ENCODE data around the gene TMEM272.
A peak's percentile ranks its signal among the peaks of the same experiment; 100 is the strongest.
"Not testable (repeated sequence)": the region's sequence is repeated elsewhere in the genome, so short reads cannot be mapped to it uniquely, and the experiment has no call there.

Gene TMEM272

DNA sequence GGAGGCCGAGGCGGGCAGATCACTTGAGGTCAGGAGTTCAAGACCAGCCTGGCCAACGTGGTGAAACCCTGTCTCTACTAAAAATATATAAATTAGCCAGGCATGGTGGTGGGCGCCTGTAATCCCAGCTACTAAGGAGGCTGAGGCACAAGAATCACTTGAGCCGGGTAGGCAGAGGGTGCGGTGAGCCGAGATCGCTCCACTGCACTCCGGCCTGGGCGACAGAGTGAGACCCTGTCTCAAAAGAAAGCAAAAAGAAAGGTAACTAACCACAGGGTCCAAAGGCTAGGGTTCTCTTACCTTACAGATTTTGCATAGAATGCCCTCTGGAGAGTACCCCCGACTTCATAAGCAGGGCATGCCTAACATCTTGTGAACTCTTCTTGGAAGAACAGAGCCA is 20.3 kb downstream of the TMEM272 start:
- not testable (repeated sequence) for DNase-seq (ENCODE audit: low read depth)

DNA sequence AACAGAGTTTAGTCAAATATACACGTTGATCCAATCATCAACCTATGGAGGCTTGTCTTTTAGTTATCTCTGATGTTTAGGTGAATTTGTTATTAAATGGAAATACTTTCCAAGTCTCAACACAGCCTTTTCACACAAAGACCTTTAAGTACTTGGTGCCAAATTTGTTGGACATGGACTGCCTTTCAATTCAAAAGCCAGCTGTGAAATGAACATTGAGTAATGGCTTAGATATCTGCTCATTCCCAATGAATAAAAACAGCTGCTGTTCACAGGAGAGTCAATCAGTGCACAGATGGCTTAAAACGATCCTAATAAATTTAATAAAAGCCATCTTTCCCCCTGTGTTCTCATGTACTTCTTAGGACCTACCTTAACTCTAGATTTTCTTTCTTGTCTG is 21.1 kb downstream of the TMEM272 start:
- DNase-seq (ENCODE audit: low read depth) = no peak

DNA sequence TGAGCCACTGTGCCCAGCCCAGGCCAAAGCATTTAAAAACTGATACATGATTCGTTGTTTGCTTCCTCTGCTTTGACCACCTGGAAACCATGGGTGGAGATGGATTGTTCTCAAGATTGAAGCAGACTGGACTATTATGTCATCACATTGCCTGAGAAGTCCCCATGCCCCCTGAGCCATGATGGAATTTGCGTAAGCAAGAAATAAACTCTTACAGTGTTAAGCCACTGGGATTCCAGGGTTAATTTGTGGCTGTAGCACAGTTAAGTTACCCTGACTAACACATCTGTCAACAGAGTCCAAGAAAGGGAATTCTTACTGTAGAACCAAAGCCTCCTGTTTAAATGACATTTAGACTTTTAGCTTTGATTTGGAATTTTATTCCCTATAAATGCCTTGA is 21.6 kb downstream of the TMEM272 start:
- DNase-seq (ENCODE audit: low read depth) = no peak

DNA sequence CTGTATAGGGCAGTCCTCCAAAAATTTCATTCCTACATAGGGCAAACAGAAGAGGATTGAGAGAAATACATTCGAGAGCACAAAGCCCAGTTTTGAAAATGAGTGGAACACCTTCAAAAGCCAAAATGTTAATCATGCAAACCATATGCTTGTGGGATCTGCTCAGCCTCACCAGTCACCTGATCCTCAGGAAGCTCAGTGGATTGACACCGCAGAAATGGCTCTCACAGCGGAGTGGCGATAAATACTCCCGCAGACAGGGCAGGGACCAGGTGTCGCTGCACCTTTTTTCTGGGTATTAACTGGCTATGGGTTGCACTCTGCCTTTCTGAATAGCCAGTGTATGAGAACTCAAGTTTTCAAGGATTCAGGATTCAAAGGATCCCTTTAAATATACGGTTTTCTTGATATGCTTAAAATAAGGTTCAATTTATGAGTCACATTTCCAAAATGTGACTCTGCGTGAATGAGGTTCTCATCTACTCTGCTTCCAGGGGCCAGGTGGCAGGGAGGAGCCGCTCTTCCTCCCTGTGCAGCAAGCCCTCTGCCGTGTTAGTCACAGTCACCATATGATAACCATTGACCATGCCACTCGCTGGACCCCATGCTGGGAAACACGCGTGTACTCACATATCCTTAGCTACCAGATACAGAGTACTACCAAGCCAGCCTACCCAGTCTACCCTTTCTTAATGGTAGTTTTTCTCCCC is 22.7 kb downstream of the TMEM272 start:
- DNase-seq (ENCODE audit: low read depth) = no peak

DNA sequence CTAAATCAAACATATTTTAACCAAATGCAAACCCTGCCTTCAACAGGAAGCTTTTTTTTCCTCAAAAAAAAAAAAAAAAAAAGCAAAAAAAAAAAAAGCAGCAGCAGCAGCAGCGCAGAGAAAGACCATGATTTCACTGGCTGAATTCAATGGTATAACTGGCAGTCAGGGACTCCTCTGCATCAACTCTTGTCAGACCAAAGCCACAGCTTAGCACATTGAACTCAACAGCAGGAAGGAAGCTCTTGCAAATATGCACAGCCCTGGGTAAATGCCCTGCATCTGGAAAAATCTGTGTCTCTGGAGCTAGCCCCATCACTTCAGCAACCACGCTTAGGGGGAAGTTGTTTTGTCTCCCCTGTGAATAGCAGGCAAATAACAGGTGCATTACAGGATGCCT is 23.4 kb downstream of the TMEM272 start:
- DNase-seq (ENCODE audit: low read depth) = no peak

DNA sequence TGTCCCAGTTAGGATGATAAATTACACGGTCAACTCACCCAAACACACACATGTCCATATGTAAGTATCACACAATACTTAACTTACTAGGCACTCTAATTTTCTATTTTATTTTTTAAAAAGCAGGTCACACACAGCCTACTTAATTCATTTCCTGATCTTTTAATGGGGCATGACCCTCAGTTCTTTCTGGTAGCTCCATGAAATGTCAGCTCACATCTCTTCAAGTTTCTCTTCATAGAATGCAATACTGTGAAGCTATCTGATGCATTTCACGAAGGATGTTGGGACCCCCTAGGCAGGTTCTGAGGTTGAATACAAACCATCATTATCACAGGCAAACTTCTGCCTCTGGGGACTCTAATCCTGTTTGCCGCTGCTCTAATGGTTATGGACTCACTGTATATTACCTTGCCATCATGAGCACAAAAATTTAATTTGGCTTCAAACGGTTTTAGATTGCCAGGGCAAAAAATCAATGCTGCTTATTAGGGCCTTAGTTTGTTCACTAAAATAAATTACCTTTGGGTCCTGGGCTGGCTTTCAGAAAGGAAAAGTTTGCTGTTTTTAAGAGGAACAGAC is 24.9 kb downstream of the TMEM272 start:
- DNase-seq (ENCODE audit: low read depth) = no peak

DNA sequence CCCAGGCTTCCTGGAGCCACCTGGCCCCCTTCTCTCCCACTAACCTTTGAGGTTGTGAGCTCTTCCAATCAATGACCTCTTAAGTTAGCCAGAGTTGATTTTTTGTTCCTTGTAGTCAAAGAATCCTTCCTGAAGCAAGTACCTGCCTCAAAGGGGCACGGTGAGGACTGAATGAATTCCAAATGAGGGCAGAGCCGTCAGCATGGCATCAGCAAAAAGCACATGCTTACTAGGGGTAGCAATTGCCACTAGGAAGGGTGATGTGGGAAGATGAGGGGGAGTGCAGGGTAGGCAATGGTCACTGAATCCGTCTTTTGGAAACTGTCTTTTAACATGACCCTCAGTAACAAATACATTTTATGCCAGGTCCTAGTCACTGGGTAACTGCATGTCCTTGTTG is 25.4 kb downstream of the TMEM272 start:
- DNase-seq (ENCODE audit: low read depth) = no peak

DNA sequence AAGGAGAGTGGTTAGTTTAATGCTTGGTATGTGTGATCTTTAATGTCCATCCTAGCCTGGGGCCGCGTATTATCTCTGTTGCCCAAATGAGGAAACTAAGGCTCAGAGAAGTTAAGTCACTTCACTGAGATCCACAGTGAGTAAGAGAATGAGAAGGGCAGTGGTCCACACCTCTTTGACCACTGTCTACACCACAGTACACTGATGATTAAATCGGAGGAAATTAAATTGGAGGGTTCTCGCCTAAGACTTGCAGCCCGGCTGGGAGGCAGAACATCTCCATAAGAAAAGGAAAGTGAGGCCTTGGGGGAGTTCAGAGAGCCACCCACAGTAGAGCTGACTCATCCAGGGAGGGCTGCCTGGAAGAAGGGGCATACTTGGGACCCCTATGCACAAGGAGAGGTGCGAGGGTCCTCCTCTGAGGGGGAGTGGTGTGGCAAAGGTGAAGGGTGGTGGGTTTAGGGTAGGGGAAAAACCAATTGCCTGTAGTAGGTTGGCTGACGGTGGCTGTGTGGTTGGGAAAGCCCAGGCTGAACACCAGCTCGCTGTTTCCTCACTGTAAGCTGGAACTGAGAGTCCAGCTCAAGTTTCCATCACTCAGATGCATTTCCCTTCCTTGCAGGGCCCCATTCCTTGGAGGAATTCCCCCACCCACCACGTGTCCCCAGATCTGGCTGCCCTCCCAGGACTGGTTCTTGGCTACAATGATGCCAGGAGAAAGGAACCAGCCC is 26.0 kb downstream of the TMEM272 start:
- DNase-seq (ENCODE audit: low read depth) = no peak

DNA sequence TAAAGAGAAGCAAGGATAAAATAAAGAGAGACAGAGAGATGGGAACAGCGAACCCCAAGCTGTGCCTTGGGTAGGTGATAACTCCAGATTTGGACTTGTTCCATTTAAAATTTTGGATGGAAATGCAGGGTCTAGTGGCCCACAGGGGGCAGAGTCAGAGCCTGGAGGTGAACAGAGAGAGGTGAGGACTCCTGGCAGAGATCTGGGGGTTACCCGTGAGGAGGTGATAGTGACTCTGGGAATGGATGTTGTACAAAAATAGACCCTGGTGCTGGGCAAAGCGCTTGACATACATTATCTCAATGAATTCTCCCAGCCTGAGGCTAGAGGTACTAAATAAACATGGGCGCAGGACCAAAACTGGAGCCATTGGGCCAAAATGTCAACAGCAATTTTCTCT is 26.7 kb downstream of the TMEM272 start:
- DNase-seq (ENCODE audit: low read depth) = no peak

DNA sequence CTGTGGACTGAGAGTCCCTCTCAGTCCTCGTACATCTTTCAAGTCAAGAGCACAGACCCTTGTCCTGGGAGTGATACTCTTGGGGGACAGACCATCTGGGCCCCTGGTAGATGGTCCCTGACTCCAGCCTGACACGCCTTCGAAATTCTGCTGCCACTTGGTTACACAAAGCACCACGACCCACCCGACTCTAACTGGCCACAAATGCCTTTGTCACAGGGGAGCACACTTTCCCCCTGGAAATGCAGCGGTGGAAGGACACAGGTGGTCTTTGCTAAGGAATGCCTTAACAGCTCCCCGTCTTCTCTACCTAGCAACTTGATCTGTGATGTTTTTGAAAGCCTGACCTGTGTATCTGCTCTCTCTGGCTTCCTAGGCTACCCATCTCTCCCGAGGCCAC is 27.3 kb downstream of the TMEM272 start:
- DNase-seq (ENCODE audit: low read depth) = no peak

DNA sequence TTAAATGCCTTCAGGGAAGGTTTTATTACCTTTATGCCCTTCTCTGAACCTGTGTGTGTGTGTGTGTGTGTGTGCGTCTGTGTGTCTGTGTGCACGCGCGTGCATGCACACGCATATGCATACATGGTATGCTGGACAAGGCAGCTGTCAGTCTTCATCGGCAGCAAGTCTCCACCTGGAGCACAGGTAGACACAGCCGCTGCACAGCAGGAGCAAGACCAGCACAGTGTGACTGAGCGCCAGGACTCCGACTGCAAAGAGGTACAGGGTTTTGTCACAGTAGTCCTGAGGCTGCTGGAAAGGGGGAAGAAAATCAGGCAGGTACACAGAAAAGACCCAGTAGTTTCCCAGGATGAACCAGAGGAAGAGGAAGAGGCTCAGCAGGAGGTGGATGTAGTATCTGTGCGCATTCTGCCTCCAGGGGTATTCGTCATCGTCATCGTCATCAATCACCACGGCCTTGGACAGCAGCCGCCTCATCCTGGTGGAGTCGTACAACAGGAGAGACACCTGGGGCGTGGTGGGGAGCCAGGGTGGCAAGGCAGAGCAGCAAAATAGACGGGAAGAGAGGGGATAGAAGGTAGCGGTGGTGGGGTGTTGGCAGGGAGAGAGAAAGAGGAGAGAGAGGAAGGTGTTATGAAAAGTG is 28.2 kb downstream of the TMEM272 start:
- DNase-seq (ENCODE audit: low read depth) = no peak

DNA sequence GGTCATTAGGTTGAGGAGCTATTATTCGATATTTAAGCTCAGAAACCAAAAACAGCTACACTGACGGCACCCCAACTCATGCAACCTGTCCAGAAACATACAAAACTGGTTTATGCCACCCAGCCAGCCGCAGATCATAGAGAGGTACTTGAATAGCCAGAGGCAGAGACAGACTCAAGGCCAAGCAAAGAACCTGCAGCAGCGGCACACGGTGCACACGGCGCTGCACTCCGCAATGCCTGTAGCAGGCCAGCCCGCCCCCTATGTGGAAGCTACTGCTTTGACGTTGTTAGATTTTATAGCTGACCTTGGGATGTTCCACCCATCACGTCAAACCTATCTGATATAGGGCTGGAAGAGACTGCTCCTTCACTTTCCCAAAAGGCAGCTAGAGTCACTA is 29.1 kb downstream of the TMEM272 start:
- no peak for DNase-seq (ENCODE audit: low read depth)

DNA sequence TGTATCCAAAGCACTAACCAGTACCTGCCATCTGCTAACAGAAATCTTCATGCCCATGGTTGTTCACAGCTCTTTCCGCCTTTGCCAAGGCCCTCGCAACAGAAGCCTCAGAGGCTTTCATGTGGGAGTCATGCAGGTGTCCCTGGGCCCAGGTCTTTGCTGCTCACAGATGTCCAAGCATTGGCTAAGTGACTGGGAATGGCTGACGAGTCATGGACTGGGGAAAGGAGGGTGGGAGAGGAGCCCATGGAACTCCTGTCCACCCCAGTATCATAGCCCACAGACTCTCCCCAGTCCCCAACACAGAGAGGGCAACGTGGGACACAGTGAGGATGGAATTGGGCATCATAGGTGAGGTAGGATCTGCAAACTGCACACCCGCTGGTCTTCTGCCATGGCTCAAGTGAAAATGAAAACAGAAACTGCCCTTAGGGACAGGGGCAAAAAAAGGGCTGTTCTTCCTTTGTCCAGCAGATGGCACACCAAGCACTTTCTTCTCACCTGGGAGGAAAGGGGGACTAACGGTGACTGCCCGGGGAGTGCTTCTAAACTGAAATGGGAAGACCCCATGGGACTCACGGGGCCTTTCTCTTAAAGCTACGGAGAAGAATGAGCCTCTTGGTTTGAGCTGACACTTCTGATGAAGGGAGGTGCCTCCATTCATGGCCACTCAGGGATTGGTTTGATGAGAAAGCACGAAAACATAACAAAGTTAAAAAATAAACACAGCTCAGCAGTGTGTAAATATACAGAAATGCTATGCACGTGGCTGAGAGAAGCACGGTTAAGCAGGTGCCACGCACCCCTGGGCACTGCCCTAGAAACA is 29.9 kb downstream of the TMEM272 start:
- peak; percentile 67 for DNase-seq (ENCODE audit: low read depth)

DNA sequence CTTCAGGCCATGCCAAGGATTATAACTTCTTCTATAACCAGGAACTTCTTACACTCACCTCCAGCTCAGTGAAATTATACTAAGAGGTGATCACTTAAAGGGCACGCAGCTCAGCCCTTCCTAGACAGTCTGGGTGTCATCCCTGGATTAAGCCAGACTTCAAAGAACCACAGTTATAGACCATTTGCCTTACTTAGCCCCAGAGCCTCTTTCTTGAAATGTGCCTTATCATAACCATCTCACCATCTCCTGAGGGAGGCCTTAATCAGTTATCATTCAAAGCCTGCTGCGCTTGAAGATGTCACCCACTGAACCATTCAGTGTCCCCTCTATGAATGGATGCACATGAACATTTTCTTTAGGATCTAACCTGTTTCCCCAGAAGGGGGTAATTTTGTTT is 30.9 kb downstream of the TMEM272 start:
- DNase-seq (ENCODE audit: low read depth) = no peak

DNA sequence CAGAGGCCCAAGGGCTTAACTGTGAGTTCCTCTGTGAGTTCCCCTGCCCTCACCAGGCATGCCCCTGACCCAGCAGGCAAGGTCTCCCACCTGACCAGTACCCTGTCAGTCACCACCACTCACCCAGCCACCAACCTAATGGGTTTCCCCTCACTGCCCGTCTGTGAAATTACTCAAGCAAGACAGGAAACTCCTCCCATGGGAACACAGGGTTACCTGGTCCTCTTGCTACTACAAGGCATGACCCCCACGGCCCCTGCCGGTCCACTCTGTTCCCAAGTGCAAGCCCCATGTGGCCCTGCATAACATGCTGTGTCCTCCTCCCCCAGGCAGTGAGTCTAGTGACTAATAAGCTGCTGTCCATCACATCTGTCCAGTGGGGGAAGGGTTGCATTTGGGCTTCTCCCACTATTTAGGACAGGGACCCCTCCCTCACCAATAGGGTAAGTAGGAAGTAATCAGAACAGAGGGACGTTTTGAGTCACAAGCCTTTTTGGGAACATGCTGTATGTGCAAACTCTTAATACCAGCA is 33.0 kb downstream of the TMEM272 start:
- no peak for DNase-seq (ENCODE audit: low read depth)

DNA sequence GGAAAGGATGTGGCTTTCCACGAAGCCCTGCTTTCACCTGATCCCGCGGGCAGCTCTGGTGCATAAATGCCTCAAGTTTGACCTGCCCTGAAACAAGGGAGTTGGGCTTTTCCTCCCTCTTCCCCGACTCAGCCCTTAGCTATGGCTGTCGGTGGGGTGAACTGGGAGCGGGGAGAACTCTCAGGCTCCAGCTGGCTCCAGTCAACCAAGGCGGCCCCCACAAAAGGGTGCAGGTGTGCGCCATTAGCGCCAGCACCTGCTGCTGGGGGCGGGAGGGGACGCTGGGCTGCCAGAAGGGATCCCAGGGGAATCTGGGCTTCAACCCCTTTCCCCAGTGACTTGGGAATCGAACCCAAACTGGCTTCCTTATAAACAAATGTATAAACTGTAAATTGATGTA is 33.9 kb downstream of the TMEM272 start:
- DNase-seq (ENCODE audit: low read depth) = no peak

DNA sequence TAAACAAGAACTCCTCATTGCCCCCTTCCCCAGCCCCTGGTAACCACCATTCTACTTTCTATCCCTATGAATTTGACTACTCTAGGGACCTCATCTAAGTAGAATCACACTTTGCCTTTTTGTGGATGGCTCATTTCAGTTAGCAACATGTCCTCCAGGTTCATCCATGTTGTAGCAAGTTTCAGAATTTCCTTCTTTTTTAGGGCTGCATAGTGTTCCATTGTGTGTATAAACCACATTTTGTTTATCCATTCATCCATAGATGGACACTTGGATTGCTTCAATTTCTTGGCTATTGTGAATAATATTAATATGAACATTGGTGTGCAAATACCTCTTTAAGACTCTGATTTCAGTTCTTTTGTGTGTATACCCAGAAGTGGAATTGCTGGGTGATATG is 36.2 kb downstream of the TMEM272 start:
- DNase-seq (ENCODE audit: low read depth) = no peak

DNA sequence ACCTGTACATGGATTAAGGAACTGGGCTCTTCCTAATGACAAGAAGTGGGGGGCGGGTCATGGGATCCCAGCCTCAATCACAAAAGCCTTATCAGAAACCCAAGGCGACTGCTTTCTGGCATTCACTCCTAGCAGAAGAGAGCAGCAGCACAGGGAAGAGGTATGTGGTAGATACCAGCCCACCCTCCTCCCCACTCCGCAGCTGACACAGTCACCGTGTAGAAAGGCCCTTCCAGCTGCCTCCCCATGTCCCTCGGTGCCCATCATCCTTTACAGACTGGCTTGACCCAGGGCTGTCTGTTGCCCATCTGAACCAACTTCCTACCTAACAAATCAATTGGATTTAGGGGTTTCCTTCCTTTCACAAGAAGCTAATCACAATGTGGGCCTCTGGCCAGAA is 37.9 kb downstream of the TMEM272 start:
- no peak for DNase-seq (ENCODE audit: low read depth)

DNA sequence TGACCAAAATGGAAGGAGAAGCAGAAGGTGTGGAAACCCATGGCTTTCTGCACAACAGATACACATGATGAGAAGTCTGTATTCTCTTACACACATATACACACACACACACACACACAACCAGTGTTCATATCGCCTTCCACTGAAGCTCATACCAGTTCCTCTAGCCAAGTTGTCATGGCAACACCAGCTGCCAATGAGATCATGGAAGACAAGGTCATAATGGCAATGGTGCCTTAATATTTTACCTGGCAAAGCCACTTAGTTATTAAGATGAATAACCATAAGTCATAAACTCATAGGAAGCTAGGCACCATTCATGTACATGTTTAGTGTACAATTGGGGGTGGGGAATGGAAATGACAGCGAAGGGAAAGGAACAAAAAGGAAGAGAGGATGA is 38.4 kb downstream of the TMEM272 start:
- DNase-seq (ENCODE audit: low read depth) = no peak

DNA sequence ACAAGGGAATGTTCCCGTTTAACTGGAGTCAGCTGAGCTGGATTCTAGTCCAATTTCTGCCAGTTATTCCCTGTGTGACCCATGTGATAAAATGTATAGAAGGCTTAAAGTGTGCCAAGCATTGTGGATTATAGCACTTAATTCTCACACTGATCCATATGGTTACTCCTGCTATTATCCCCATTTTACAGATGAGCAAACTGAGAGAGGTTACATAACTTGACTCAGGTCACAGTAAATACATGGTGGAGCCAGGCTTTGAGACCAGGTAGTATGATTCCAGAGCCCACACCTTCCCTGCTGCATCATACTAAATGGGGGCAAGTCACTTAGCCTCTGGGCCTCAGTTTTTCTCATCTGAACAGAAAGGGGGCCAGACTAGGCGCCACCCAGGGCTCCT is 39.1 kb downstream of the TMEM272 start:
- DNase-seq (ENCODE audit: low read depth) = no peak

DNA sequence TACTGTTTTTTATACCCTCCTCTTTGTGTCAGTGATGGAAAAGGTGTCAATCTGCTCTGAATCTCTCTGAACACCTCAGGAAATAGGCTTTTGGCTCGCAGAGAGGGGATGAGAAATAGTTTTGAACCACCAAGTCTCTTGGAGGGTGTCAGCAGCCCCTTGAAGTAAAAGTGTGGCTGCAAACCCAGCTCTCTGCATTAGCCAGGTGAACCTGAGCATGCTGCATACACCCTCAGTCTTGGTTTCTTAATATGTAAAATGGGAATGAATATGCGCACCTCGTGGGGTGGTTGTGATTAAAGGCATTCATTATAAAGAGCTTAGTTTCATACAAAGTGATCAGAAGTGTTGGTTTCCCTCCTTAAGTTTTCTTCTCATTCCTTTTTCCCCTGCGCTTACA is 39.7 kb downstream of the TMEM272 start:
- no peak for DNase-seq (ENCODE audit: low read depth)
